GM12878 (cell line): ENCODE data around the gene ATL2. TPM values are rescaled to one million over a fixed set of nuclear protein-coding genes. Genes with fewer than 3 reads are reported as not detected.

ENCODE experiments used
- ATAC-seq: fragments of 200-7000 bp; cut with Tn5 transposase; 3 replicates; pipeline ENCODE4 v1.9.1; 2020; ENCODE audit warnings: mild to moderate bottlenecking, moderate library complexity
- BruUV-seq: library from RNA; stranded (reverse); fragments of 400-500 nt; replicated peaks from 2 replicates; lab custom pipeline; 2021; lab: Mats Ljungman, UMichigan
- CTCF ChIA-PET: fragments of 300-600 bp; sonication (Branson Sonifier 250); formaldehyde crosslinking; extraction: SDS; loops from one replicate; lab custom pipeline; 2021; ENCODE audit warnings: inconsistent platforms; lab: Yijun Ruan, JAX
- POLR2A ChIA-PET: fragments of 350-600 bp; formaldehyde crosslinking; extraction: SDS; loops from one replicate; lab custom pipeline; 2021; ENCODE audit warnings: inconsistent platforms; lab: Charles Lee
- RAD21 ChIA-PET: fragments of 300-600 bp; sonication (Branson Sonifier 250); formaldehyde crosslinking; loops from one replicate; lab custom pipeline; 2023; ENCODE audit warnings: antibody characterized with exemption; ENCODE audit not compliant: unreplicated experiment; lab: Charles Lee
- SMC1A ChIA-PET: fragments of 300-600 bp; sonication (Branson Sonifier 250); formaldehyde crosslinking; loops from one replicate; lab custom pipeline; 2023; ENCODE audit not compliant: unreplicated experiment, uncharacterized antibody; lab: Charles Lee
- DNase-seq: peaks from one replicate; pipeline ENCODE4 v3.0.0-alpha.2; 2011; ENCODE audit warnings: low read depth, low spot score
- FAIRE-seq: peaks from 3 replicates; lab custom pipeline; 2011; peaks lifted over from hg19 to GRCh38; lab: Jason Lieb, UNC
- H2AFZ ChIP-seq: 2 replicates; pipeline ENCODE4 v1.6.0; 2011; ENCODE audit warnings: low read depth, low read length, control low read depth; ENCODE audit not compliant: control insufficient read depth
- H3K27ac ChIP-seq: 2 replicates; pipeline ENCODE4 v1.5.1; 2011; ENCODE audit warnings: control low read depth; ENCODE audit not compliant: control insufficient read depth, insufficient read depth
- H3K27me3 ChIP-seq, 2 experiments: replicated peaks in 1 of 2; 2 replicates each; pipeline versions ENCODE4 v1.6.0 to v1.6.1; 2011; ENCODE audit warnings: low read length in 1 of 2; ENCODE audit not compliant: control insufficient read depth in 2 of 2, insufficient read depth in 2 of 2
- H3K36me3 ChIP-seq, 2 experiments: 2 replicates each; pipeline ENCODE4 v1.5.1; 2011; ENCODE audit warnings: low read length in 1 of 2; ENCODE audit not compliant: control insufficient read depth in 2 of 2, insufficient read depth in 2 of 2
- H3K4me1 ChIP-seq: 2 replicates; pipeline ENCODE4 v1.6.1; 2011; ENCODE audit warnings: mild to moderate bottlenecking, low read length, moderate library complexity, mixed read lengths; ENCODE audit not compliant: control insufficient read depth, insufficient read depth
- H3K4me2 ChIP-seq: 2 replicates; pipeline ENCODE4 v1.6.0; 2011; ENCODE audit warnings: control low read depth; ENCODE audit not compliant: control insufficient read depth, insufficient read depth
- H3K4me3 ChIP-seq: fragments of 200-600 bp; sonication (generic); 2 replicates; pipeline ENCODE4 v1.5.1; 2016
- H3K79me2 ChIP-seq: 2 replicates; pipeline ENCODE4 v1.6.0; 2011; ENCODE audit warnings: low read length; ENCODE audit not compliant: control insufficient read depth, insufficient read depth
- H3K9ac ChIP-seq: 2 replicates; pipeline ENCODE4 v1.8.0; 2011; ENCODE audit warnings: low read length, control low read depth, mixed read lengths; ENCODE audit not compliant: control insufficient read depth, insufficient read depth
- H3K9me3 ChIP-seq: replicated peaks from 3 replicates; pipeline ENCODE4 v1.5.1; 2011; ENCODE audit warnings: mild to moderate bottlenecking, low read length; ENCODE audit not compliant: control insufficient read depth, insufficient read depth
- H4K20me1 ChIP-seq: 2 replicates; pipeline ENCODE4 v1.6.0; 2011; ENCODE audit not compliant: control insufficient read depth, insufficient read depth
- ASH2L ChIP-seq: fragments of 300-600, 200-600 bp; sonication (generic); IDR thresholded peaks from 2 replicates; pipeline ENCODE4 v1.6.1; 2017; ENCODE audit warnings: low read depth, mild to moderate bottlenecking, borderline replicate concordance
- BACH1 ChIP-seq: fragments of 450-650 bp; IDR thresholded peaks from 2 replicates; pipeline ENCODE4 v1.6.1; 2017; ENCODE audit warnings: mild to moderate bottlenecking, borderline replicate concordance
- BRCA1 ChIP-seq: IDR thresholded peaks from 2 replicates; pipeline ENCODE4 v1.6.1; 2011; ENCODE audit warnings: low read depth, low read length, improper control_type of control experiment
- EP300 ChIP-seq, 2 experiments: fragments of 150-350 bp in 1 of 2; IDR thresholded peaks; 2 replicates each; pipeline ENCODE4 v1.6.1; 2011 to 2012; ENCODE audit warnings: low read depth in 2 of 2, low read length in 2 of 2, borderline replicate concordance in 1 of 2, improper control_type of control experiment in 1 of 2, inconsistent platforms in 1 of 2; ENCODE audit not compliant: control insufficient read depth in 1 of 2
- ETV6 ChIP-seq, 2 experiments: fragments of 450-650 bp in 1 of 2; IDR thresholded peaks in 1 of 2; conservative IDR thresholded peaks in 1 of 2; 2 replicates each; pipeline ENCODE4 v1.6.1; 2014; ENCODE audit warnings: antibody characterized with exemption in 1 of 2, borderline replicate concordance in 1 of 2, low read depth in 1 of 2, mild to moderate bottlenecking in 1 of 2, moderate library complexity in 1 of 2
- FOS ChIP-seq: IDR thresholded peaks from 3 replicates; pipeline ENCODE4 v1.6.1; 2011; ENCODE audit warnings: borderline replicate concordance; ENCODE audit not compliant: insufficient read length; ENCODE audit errors: extremely low read depth
- HDAC6 ChIP-seq: fragments of 200-600 bp; sonication (generic); IDR thresholded peaks from one replicate; pipeline ENCODE4 v1.8.0; 2017; ENCODE audit warnings: antibody characterized with exemption; ENCODE audit not compliant: unreplicated experiment
- JUND ChIP-seq: IDR thresholded peaks from 2 replicates; pipeline ENCODE4 v1.6.1; 2012; ENCODE audit warnings: low read depth, mild to moderate bottlenecking, low read length, improper control_type of control experiment, moderate library complexity
- KAT2A ChIP-seq: conservative IDR thresholded peaks from 2 replicates; pipeline ENCODE4 v1.6.1; 2011; ENCODE audit warnings: low read depth, low read length; ENCODE audit not compliant: control insufficient read depth
- MTA3 ChIP-seq: IDR thresholded peaks from 2 replicates; pipeline ENCODE4 v1.6.1; 2012; ENCODE audit warnings: low read length, inconsistent platforms, borderline replicate concordance
- RAD21 ChIP-seq: IDR thresholded peaks from 2 replicates; pipeline ENCODE4 v1.6.1; 2011; ENCODE audit warnings: mild to moderate bottlenecking, low read depth, low read length, moderate library complexity; ENCODE audit not compliant: insufficient read depth
- SMAD1 ChIP-seq: fragments of 450-650 bp; IDR thresholded peaks from 2 replicates; pipeline ENCODE4 v1.6.1; 2018; ENCODE audit warnings: mild to moderate bottlenecking, low read depth; ENCODE audit not compliant: partially characterized antibody
- SP1 ChIP-seq: IDR thresholded peaks from one replicate; pipeline ENCODE4 v1.6.1; 2011; ENCODE audit warnings: low read depth, low read length
- SREBF1 ChIP-seq: IDR thresholded peaks from 2 replicates; pipeline ENCODE4 v1.6.1; 2012; ENCODE audit warnings: mild to moderate bottlenecking, low read length
- SRF ChIP-seq, 2 experiments: IDR thresholded peaks; 2 replicates each; pipeline ENCODE4 v1.6.1; 2011; ENCODE audit warnings: low read depth in 2 of 2, low read length in 2 of 2, mild to moderate bottlenecking in 1 of 2, moderate library complexity in 1 of 2
- SUPT20H ChIP-seq: IDR thresholded peaks from 2 replicates; pipeline ENCODE4 v1.6.1; 2011; ENCODE audit warnings: low read depth, mild to moderate bottlenecking, low read length, moderate library complexity, borderline replicate concordance; ENCODE audit not compliant: control insufficient read depth
- YY1 ChIP-seq: IDR thresholded peaks from 2 replicates; pipeline ENCODE4 v1.6.1; 2011; ENCODE audit warnings: low read depth, mild to moderate bottlenecking, low read length
- ZNF24 ChIP-seq: fragments of 450-650 bp; IDR thresholded peaks from 2 replicates; pipeline ENCODE4 v1.6.1; 2017; ENCODE audit warnings: antibody characterized with exemption, mild to moderate bottlenecking
- WGBS: methylation state at CpG from one replicate; pipeline ENCODE4 v1.1.6; 2016; ENCODE audit warnings: low lambda C conversion rate; ENCODE audit not compliant: insufficient replicate concordance, insufficient coverage; ENCODE audit errors: missing lambda C conversion rate; 5-methylcytosine and 5-hydroxymethylcytosine counted together
- in situ Hi-C: fragments of 300-500 bp; cut with MboI; formaldehyde crosslinking; loops from 9 replicates; pipeline ENCODE4 v1.14.3; 2018; ENCODE audit warnings: mixed read lengths
- intact Hi-C: fragments of 100-400 bp; cut with micrococcal nuclease; formaldehyde crosslinking; loops from one replicate; pipeline ENCODE4 v1.14.2; 2022; ENCODE audit not compliant: unreplicated experiment
- polyA plus RNA-seq, 11 experiments: library from polyadenylated mRNA; depleted of rRNA in 4 of 11; unstranded in 6 of 11; stranded (reverse) in 5 of 11; fragments of >200 nt; fragmentation: Nextera tagmentation in 4 of 11; fragmentation: Illumina TruSeq in 1 of 11; extraction: Ambion mirVana in 4 of 11; extraction: Trizol in 1 of 11; gene quantifications; 1 replicate in 1 of 11; 2 replicates in 10 of 11; pipeline versions ENCODE4 v1.2.1 to v1.2.3, GENCODE V29; 2011 to 2016; ENCODE audit warnings: inconsistent platforms in 2 of 11, missing spikeins in 2 of 11, low read depth in 1 of 11
- total RNA-seq, 4 experiments: library from RNA; depleted of rRNA in 3 of 4; stranded (reverse); fragments of >200 nt in 3 of 4; fragmentation: Illumina TruSeq in 1 of 4; extraction: Trizol in 1 of 4; gene quantifications; 2 replicates each; pipeline versions ENCODE4 v1.2.1 to v1.2.3, GENCODE V29; 2013 to 2021
- TF ChIP-seq, protein P1 (sequence below): fragments of 450-650 bp; IDR thresholded peaks from 2 replicates; pipeline ENCODE4 v1.6.1; 2018; ENCODE audit warnings: borderline replicate concordance, mild to moderate bottlenecking; ENCODE audit not compliant: partially characterized antibody
- TF ChIP-seq, protein P2 (sequence below): IDR thresholded peaks from 2 replicates; pipeline ENCODE4 v1.6.1; 2012; ENCODE audit warnings: low read depth, low read length, improper control_type of control experiment

ATL2 gene
- total and polyA plus RNA-seq, 10 of the 15 experiments (the other 5 are each of a cell fraction or from before 2014, with no cell fraction given): 8.6 to 51.5 (median 41.8) TPM

DNA sequence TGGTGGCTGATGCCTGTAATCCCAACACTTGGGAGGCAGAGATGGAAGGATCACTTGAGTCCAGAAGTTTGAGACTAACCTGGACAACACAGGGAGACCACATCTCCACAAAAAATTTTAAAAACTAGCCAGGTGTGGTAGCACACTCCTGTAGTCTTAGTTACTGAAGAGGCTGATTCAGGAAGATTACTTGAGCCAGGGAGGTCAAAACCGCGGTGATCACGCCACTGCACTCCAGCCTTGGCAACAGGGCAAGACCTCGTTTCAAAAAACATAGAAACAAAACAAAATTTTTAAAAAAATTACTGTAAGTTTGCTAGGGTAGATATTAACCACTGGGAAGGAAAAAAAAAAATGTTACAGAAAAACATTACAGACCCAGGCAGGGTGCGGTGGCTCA is 5.8 kb downstream of the ATL2 start:
- Histone ChIP-seq H3K36me3 (no peaks in the 10 kb centered on the region), H3K79me2 (peaks cover 85% of the 10 kb centered on the region), H2AFZ (no peak overlapping the region), H3K27me3 (no peaks in the 10 kb centered on the region), H4K20me1 (no peaks in the 10 kb centered on the region; the same call in 1 of the 2 replicates), H3K9ac (no peak overlapping the region), H3K27ac (no peak overlapping the region), H3K4me3 (no peak overlapping the region), H3K9me3 (no peaks in the 10 kb centered on the region), H3K4me2 (no peak overlapping the region), H3K4me1 (no peaks in the 10 kb centered on the region)
- no TSS peak for BruUV-seq
- in situ Hi-C loops: no loop called here
- intact Hi-C loops: loop anchor here (10.0 kb wide), 1 partner anchor 374 kb away; no protein-coding TSS in a partner anchor
- FAIRE-seq (no peak), ATAC-seq (no peak), DNase-seq (no peak)
- ChIA-PET POLR2A (no interaction called here), RAD21 (interaction anchor here (0.9 kb wide), 1 partner anchor 97 kb away, joined by 3 read pairs; no protein-coding TSS in a partner anchor), CTCF (no interaction called here), SMC1A (no interaction called here)
- WGBS: 92% methylated on average over 5 of the region's 5 CpGs
- no peak for TF ChIP-seq EP300 (IDR thresholded peaks at IDR 0.05; ENCODE audit: borderline replicate concordance in 1 of 2, control insufficient read depth in 1 of 2, low read depth in 2 of 2, low read length in 2 of 2)
- no peak for TF ChIP-seq RAD21
- no peak for TF ChIP-seq BRCA1
- TF ChIP-seq ETV6 (conservative IDR thresholded peaks at IDR 0.05 in 1 of 2, IDR thresholded peaks at IDR 0.05 in 1 of 2; ENCODE audit: borderline replicate concordance in 1 of 2, low read depth in 1 of 2): no peak
- TF ChIP-seq, protein P1, sequence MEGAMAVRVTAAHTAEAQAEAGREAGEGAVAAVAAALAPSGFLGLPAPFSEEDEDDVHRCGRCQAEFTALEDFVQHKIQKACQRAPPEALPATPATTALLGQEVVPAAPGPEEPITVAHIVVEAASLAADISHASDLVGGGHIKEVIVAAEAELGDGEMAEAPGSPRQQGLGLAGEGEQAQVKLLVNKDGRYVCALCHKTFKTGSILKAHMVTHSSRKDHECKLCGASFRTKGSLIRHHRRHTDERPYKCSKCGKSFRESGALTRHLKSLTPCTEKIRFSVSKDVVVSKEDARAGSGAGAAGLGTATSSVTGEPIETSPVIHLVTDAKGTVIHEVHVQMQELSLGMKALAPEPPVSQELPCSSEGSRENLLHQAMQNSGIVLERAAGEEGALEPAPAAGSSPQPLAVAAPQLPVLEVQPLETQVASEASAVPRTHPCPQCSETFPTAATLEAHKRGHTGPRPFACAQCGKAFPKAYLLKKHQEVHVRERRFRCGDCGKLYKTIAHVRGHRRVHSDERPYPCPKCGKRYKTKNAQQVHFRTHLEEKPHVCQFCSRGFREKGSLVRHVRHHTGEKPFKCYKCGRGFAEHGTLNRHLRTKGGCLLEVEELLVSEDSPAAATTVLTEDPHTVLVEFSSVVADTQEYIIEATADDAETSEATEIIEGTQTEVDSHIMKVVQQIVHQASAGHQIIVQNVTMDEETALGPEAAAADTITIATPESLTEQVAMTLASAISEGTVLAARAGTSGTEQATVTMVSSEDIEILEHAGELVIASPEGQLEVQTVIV: no peak
- TF ChIP-seq SMAD1: no peak
- TF ChIP-seq FOS: no peak
- TF ChIP-seq ZNF24: no peak
- no peak for TF ChIP-seq JUND
- no peak for TF ChIP-seq BACH1
- no peak for TF ChIP-seq KAT2A
- no peak for TF ChIP-seq SUPT20H
- TF ChIP-seq, protein P2, sequence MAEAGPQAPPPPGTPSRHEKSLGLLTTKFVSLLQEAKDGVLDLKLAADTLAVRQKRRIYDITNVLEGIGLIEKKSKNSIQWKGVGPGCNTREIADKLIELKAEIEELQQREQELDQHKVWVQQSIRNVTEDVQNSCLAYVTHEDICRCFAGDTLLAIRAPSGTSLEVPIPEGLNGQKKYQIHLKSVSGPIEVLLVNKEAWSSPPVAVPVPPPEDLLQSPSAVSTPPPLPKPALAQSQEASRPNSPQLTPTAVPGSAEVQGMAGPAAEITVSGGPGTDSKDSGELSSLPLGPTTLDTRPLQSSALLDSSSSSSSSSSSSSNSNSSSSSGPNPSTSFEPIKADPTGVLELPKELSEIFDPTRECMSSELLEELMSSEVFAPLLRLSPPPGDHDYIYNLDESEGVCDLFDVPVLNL: no peak
- TF ChIP-seq YY1: no peak
- no peak for TF ChIP-seq HDAC6
- TF ChIP-seq ASH2L: no peak
- no peak for TF ChIP-seq SRF (IDR thresholded peaks at IDR 0.05; ENCODE audit: low read depth in 2 of 2, low read length in 2 of 2)
- no peak for TF ChIP-seq SP1
- TF ChIP-seq MTA3: no peak
- TF ChIP-seq SREBF1: no peak
